ENCODE results near the gene RAB6A.
"Not testable (repeated sequence)": the region's sequence is repeated elsewhere in the genome, so short reads cannot be mapped to it uniquely, and the experiment has no call there.

RAB6A gene

DNA sequence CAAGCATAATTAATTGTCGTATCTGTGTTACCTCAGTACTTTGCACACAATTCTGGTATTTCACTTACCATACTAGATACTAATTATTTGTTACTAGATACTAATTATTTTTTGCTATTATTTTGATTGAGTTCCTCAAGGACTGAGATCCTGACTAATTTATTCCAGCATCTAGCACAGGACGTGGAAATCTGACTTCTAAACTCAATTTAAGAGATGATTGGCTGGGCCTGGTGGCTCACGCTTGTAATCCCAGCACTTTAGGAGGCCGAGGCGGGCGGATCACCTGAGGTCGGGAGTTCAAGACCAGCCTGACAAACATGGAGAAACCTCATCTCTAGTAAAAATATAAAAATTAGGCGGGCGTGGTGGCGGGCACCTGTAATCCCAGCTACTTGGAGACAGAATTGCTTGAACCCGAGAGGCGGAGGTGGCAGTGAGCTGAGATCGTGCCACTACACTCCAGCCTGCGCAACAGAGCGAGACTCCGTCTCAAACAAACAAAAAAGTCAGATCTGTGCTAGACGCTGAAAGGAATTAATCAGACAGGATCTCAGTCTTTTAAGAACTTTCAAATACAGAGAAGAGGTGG, 26.3 kb upstream of the RAB6A start:
- peak overlapping the region; percentile 88 for H3K4me3 ChIP-seq (ENCODE audit: low read length)
- no peaks in the 10 kb centered on the region for H3K27me3 ChIP-seq (ENCODE audit: control insufficient read depth, insufficient read depth, low read length)
- H3K36me3 ChIP-seq (ENCODE audit: insufficient read depth, low read length): no peaks in the 10 kb centered on the region
- H3K9me3 ChIP-seq (replicated peaks; ENCODE audit: low read length): no peaks in the 10 kb centered on the region
- H3K4me2 ChIP-seq (ENCODE audit: low read length): peak overlapping the region; percentile 82
- peaks cover 11% of the 10 kb centered on the region for H3K4me1 ChIP-seq (ENCODE audit: control insufficient read depth, insufficient read depth, low read length)
- H3K9ac ChIP-seq (ENCODE audit: low read depth, low read length): peak overlapping the region; percentile 88

GRCh38 chr11:73785467-73785866, 24.6 kb upstream of the RAB6A start:
- H3K9me3 ChIP-seq (replicated peaks; ENCODE audit: low read length); H3K36me3 ChIP-seq (ENCODE audit: insufficient read depth, low read length); H3K4me2 ChIP-seq (ENCODE audit: low read length); H3K9ac ChIP-seq (ENCODE audit: low read depth, low read length); H3K27me3 ChIP-seq (ENCODE audit: control insufficient read depth, insufficient read depth, low read length); H3K4me3 ChIP-seq (ENCODE audit: low read length): not testable (repeated sequence)
- peaks cover 11% of the 10 kb centered on the region for H3K4me1 ChIP-seq (ENCODE audit: control insufficient read depth, insufficient read depth, low read length)

DNA sequence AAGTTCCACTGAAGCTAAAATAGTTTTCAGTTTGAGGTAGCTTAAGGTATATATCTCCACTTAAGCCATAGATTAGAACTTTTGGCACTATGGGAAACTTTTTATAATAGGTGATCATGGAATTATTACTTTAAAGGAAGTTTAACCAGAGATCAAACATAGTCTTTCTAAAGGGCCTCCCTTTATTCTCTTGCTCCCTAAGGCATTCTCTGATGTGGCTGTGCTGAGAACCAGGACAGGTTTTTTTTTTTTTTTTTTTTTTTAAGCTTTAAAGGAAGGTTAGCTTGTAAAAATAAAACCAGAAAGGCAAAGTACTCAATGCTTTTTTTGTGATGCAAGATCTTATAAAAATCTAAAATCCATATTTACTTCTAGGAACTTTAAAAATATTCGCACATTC, 23.9 kb upstream of the RAB6A start:
- H3K9ac ChIP-seq (ENCODE audit: low read depth, low read length): no peak overlapping the region
- no peak overlapping the region for H3K4me2 ChIP-seq (ENCODE audit: low read length)
- H3K4me3 ChIP-seq (ENCODE audit: low read length): no peak overlapping the region
- peaks cover 11% of the 10 kb centered on the region for H3K4me1 ChIP-seq (ENCODE audit: control insufficient read depth, insufficient read depth, low read length)
- H3K27me3 ChIP-seq (ENCODE audit: control insufficient read depth, insufficient read depth, low read length): no peaks in the 10 kb centered on the region
- H3K9me3 ChIP-seq (replicated peaks; ENCODE audit: low read length): no peaks in the 10 kb centered on the region
- no peaks in the 10 kb centered on the region for H3K36me3 ChIP-seq (ENCODE audit: insufficient read depth, low read length)

DNA sequence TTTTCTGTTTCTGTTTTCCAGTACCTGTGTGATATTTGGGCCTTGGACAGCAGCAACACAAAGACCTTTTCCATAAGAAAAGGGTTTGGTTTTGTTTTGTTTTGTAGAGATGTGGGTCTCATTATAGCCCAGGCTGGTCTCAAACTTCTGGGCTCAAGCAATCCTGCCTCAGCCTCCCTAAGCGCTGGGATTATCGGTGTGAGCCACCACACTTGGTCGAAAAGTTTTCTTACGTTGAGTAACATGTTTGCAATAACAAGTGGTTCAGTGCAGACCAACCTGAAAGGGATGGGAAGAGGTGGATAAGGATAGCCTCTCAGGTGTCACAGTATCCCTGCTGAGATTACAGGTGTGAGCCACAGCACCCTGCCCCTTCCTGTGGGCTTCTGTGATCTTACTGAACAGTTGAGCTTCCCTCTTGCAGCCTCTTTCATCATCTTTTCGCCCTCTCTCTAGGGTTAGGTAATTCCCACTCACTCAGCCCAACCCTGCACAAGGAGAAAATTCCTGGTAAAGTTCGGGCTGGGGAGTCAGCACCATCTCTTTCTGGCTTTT, 23.3 kb upstream of the RAB6A start:
- Histone ChIP-seq H3K9ac (ENCODE audit: low read depth, low read length) (no peak overlapping the region), H3K4me1 (ENCODE audit: control insufficient read depth, insufficient read depth, low read length) (peaks cover 9% of the 10 kb centered on the region), H3K27me3 (ENCODE audit: control insufficient read depth, insufficient read depth, low read length) (no peaks in the 10 kb centered on the region)

DNA sequence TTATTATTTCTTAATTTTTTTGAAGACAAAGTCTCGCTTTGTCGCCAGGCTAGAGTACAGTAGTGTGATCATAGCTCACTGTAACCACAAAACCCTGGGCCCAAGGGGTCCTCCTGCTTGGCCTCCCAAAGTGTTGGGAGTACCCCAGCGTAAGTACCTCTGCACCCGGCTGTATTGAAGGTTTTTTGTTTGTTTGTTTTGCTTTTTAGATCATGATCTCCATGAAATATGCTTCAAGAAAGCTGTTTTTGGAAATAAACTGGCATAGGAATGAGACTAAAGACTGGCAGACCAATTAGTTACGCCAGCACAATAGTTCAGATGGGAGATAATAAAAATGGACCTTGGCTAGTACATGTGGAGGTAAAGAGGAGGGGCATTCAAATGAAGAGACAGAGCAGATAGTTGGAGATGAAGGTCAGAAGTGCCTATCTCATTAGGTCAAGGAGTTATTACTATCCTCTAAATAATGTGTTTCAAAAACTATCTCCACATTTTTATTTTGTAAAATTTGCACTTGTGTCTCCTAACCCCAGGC, 22.7 kb upstream of the RAB6A start:
- Histone ChIP-seq H3K9ac (ENCODE audit: low read depth, low read length) (no peak overlapping the region), H3K4me2 (ENCODE audit: low read length) (no peak overlapping the region), H3K9me3 (replicated peaks; ENCODE audit: low read length) (no peaks in the 10 kb centered on the region), H3K4me3 (ENCODE audit: low read length) (no peak overlapping the region), H3K4me1 (ENCODE audit: control insufficient read depth, insufficient read depth, low read length) (peaks cover 8% of the 10 kb centered on the region), H3K36me3 (ENCODE audit: insufficient read depth, low read length) (no peaks in the 10 kb centered on the region), H3K27me3 (ENCODE audit: control insufficient read depth, insufficient read depth, low read length) (no peaks in the 10 kb centered on the region)

More for the DNA sequence above, 23.3 kb upstream of the RAB6A start:
- Histone ChIP-seq H3K4me3 (ENCODE audit: low read length) (no peak overlapping the region), H3K4me2 (ENCODE audit: low read length) (no peak overlapping the region), H3K9me3 (replicated peaks; ENCODE audit: low read length) (no peaks in the 10 kb centered on the region), H3K36me3 (ENCODE audit: insufficient read depth, low read length) (no peaks in the 10 kb centered on the region)

DNA sequence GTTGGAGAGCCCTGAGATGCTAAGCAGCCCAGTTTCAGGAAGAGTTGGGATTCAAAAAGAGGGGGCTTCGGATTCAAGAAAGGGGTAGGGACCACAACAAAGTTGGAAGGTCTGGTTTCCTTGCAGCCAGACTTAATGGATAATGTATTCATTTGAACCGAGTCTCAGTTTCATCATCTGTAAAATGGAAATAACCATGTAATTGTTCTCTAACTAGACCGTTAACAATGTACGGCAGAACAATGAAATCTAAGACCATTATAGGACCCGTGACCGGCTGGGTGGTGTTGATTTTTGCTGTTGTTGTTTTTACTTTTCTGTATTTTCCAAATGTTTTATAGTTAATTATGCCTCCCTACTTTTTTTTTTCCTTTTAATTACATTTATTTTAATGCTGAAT, 20.4 kb upstream of the RAB6A start:
- H3K4me2 ChIP-seq (ENCODE audit: low read length): no peak overlapping the region
- no peak overlapping the region for H3K9ac ChIP-seq (ENCODE audit: low read depth, low read length)
- no peak overlapping the region for H3K4me3 ChIP-seq (ENCODE audit: low read length)
- no peaks in the 10 kb centered on the region for H3K36me3 ChIP-seq (ENCODE audit: insufficient read depth, low read length)
- H3K9me3 ChIP-seq (replicated peaks; ENCODE audit: low read length): no peaks in the 10 kb centered on the region
- peaks cover 5% of the 10 kb centered on the region for H3K4me1 ChIP-seq (ENCODE audit: control insufficient read depth, insufficient read depth, low read length)
- no peaks in the 10 kb centered on the region for H3K27me3 ChIP-seq (ENCODE audit: control insufficient read depth, insufficient read depth, low read length)

DNA sequence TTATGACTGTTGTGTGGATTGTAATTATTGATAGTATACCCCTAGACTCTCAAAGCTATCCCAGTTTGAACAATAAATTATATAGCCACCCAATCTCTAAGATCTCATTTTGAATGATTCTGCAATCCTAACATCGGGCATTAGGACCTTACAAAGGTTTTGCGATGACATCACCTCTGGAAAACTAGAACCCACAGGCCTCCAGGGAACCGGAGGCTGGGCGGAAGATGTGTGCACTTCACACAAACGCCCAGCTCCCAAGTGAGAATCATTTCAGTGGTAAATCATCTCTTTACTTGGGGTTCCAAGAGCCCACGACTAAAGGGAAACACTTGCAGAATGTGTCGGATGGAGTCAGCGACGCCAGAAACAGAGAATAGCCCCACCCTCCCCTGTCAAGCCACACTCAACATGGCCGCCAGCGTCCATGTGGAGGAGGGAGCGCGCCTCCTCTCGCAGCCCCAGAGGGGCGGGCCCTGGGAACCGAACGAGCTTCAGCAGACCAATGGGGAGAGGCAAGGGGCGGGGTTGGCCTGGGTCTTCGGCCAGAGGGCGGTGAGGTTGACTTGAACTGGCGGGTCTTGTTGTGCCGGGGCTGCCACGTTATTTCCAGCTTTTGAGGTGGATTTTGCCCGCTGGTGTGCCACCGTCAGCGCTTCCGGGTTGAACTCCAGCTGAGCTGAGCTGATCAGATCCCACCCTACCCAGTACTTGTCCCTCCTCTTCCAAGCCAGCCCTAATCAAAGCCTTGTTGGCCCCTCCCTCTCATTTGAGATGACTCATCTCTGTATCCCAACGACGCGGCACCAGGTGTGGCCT, 18.4 kb upstream of the RAB6A start:
- peak overlapping the region; percentile 77 for H3K4me3 ChIP-seq (ENCODE audit: low read length)
- peak overlapping the region; percentile 88 for H3K9ac ChIP-seq (ENCODE audit: low read depth, low read length)
- H3K36me3 ChIP-seq (ENCODE audit: insufficient read depth, low read length): no peaks in the 10 kb centered on the region
- H3K4me1 ChIP-seq (ENCODE audit: control insufficient read depth, insufficient read depth, low read length): peaks cover 5% of the 10 kb centered on the region
- H3K27me3 ChIP-seq (ENCODE audit: control insufficient read depth, insufficient read depth, low read length): no peaks in the 10 kb centered on the region
- H3K4me2 ChIP-seq (ENCODE audit: low read length): peak overlapping the region; percentile 76
- no peaks in the 10 kb centered on the region for H3K9me3 ChIP-seq (replicated peaks; ENCODE audit: low read length)

DNA sequence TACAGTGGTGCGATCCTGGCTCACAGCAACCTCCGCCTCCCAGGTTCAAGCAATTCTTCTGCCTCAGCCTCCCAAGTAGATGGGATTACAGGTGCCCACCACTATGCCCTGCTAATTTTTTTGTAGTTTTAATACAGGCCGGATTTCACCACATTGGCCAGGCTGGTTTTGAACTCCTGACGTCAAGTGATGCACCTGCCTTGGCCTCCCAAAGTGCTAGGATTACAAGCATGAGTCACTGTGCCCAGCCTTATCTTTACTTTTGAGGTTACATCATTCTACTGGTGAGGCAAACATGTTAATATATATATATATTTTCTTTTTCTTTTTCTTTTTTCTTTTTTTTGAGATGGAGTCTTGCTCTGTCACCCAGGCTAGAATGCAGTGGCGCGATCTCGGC, 9.9 kb upstream of the RAB6A start:
- H3K4me3 ChIP-seq (ENCODE audit: low read length); H3K4me1 ChIP-seq (ENCODE audit: control insufficient read depth, insufficient read depth, low read length); H3K9ac ChIP-seq (ENCODE audit: low read depth, low read length); H3K36me3 ChIP-seq (ENCODE audit: insufficient read depth, low read length); H3K4me2 ChIP-seq (ENCODE audit: low read length); H3K9me3 ChIP-seq (replicated peaks; ENCODE audit: low read length): not testable (repeated sequence)
- H3K27me3 ChIP-seq (ENCODE audit: control insufficient read depth, insufficient read depth, low read length): peaks cover 17% of the 10 kb centered on the region

- Histone ChIP-seq H3K4me2 (ENCODE audit: low read length) (no peak overlapping the region), H3K4me3 (ENCODE audit: low read length) (no peak overlapping the region), H3K4me1 (ENCODE audit: control insufficient read depth, insufficient read depth, low read length) (no peaks in the 10 kb centered on the region), H3K27me3 (ENCODE audit: control insufficient read depth, insufficient read depth, low read length) (peaks cover 20% of the 10 kb centered on the region), H3K9me3 (replicated peaks; ENCODE audit: low read length) (no peaks in the 10 kb centered on the region), H3K36me3 (ENCODE audit: insufficient read depth, low read length) (no peaks in the 10 kb centered on the region), H3K9ac (ENCODE audit: low read depth, low read length) (no peak overlapping the region)
Measured at GRCh38 chr11:73766763-73767162, 5.9 kb upstream of the RAB6A start.

- Histone ChIP-seq H3K9me3 (replicated peaks; ENCODE audit: low read length) (no peaks in the 10 kb centered on the region), H3K4me3 (ENCODE audit: low read length) (no peak overlapping the region), H3K9ac (ENCODE audit: low read depth, low read length) (no peak overlapping the region), H3K4me2 (ENCODE audit: low read length) (no peak overlapping the region), H3K36me3 (ENCODE audit: insufficient read depth, low read length) (peaks cover under 1% of the 10 kb centered on the region), H3K27me3 (ENCODE audit: control insufficient read depth, insufficient read depth, low read length) (peaks cover 19% of the 10 kb centered on the region), H3K4me1 (ENCODE audit: control insufficient read depth, insufficient read depth, low read length) (peaks cover 11% of the 10 kb centered on the region)
Measured at GRCh38 chr11:73762732-73763131, 1.9 kb upstream of the RAB6A start.

DNA sequence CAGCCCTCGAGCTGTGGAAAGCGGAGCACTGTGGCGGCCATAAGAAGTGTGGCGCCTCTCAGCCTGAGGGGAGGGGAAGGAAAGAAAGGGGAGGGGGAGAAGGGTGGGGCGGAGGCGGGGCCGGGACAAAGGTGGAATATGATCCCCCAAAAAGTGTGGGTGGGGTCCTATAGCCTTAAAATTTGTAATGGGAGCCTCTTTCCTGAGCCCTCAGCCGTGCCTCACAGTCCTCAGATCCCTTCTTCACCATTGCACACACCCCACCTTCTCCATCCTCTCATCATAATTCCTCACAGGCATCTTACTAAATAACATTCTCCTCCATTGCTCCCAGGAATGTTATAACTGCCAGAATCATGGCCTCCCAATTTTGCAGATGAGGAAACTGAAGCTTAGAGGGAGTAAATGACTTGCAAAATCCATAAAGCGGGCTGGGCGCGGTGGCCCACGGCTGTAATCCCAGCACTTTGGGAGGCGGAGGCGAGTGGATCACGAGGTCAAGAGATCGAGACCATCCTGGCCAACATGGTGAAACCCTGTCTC, 600 bp upstream of the RAB6A start:
- Histone ChIP-seq H3K36me3 (ENCODE audit: insufficient read depth, low read length) (peaks cover 3% of the 10 kb centered on the region), H3K4me3 (ENCODE audit: low read length) (peak overlapping the region; percentile 60), H3K9ac (ENCODE audit: low read depth, low read length) (peak overlapping the region; percentile 54), H3K4me2 (ENCODE audit: low read length) (peak overlapping the region; percentile 77), H3K9me3 (replicated peaks; ENCODE audit: low read length) (no peaks in the 10 kb centered on the region), H3K27me3 (ENCODE audit: control insufficient read depth, insufficient read depth, low read length) (peaks cover 8% of the 10 kb centered on the region), H3K4me1 (ENCODE audit: control insufficient read depth, insufficient read depth, low read length) (peaks cover 17% of the 10 kb centered on the region)
